Endothelial cell of umbilical vein (primary cell): Measurements from ENCODE around the gene ITGA11. TPM values are rescaled to one million over a fixed set of nuclear protein-coding genes. Genes with fewer than 3 reads are reported as not detected.

Experiments used
- BruUV-seq: library from RNA; stranded (reverse); fragments of 400-500 nt; replicated peaks from 2 replicates; lab custom pipeline; 2021; lab: Mats Ljungman, UMichigan
- CTCF ChIA-PET: fragments of 300-600, 350-600 bp; sonication (Branson Sonifier 250); formaldehyde crosslinking; loops from one replicate; lab custom pipeline; 2021; ENCODE audit warnings: antibody characterized with exemption, inconsistent platforms; lab: Charles Lee
- POLR2A ChIA-PET: fragments of 300-600, 350-600 bp; sonication (Branson Sonifier 250); formaldehyde crosslinking; loops from one replicate; lab custom pipeline; 2021; ENCODE audit warnings: antibody characterized with exemption, inconsistent platforms; lab: Charles Lee
- DNase-seq: peaks from one replicate; pipeline ENCODE4 v3.0.0-alpha.2; 2011; ENCODE audit warnings: low read depth, low spot score
- FAIRE-seq: peaks from 2 replicates; lab custom pipeline; 2011; peaks lifted over from hg19 to GRCh38; lab: Jason Lieb, UNC
- H2AFZ ChIP-seq: 2 replicates; pipeline ENCODE4 v1.6.0; 2012; ENCODE audit warnings: low read depth, low read length, control low read depth, inconsistent platforms
- H3K27ac ChIP-seq: 2 replicates; pipeline ENCODE4 v1.5.1; 2011; ENCODE audit warnings: low read depth, mild to moderate bottlenecking, control low read depth, low read length, moderate library complexity; ENCODE audit not compliant: insufficient read depth
- H3K27me3 ChIP-seq, 2 experiments: 2 replicates each; pipeline versions ENCODE4 v1.6.0 to v1.6.1; 2011; ENCODE audit warnings: low read length in 2 of 2, mixed read lengths in 1 of 2; ENCODE audit not compliant: control insufficient read depth in 2 of 2, insufficient read depth in 2 of 2
- H3K36me3 ChIP-seq, 2 experiments: 2 replicates in 1 of 2; 3 replicates in 1 of 2; pipeline ENCODE4 v1.5.1; 2011; ENCODE audit warnings: low read length in 2 of 2, mild to moderate bottlenecking in 1 of 2, moderate library complexity in 1 of 2; ENCODE audit not compliant: control insufficient read depth in 2 of 2, insufficient read depth in 2 of 2; ENCODE audit errors: extremely low read depth in 1 of 2
- H3K4me1 ChIP-seq: 3 replicates; pipeline ENCODE4 v1.5.1; 2011; ENCODE audit warnings: mild to moderate bottlenecking, low read length; ENCODE audit not compliant: control insufficient read depth, insufficient read depth; ENCODE audit errors: extremely low read depth
- H3K4me2 ChIP-seq: 2 replicates; pipeline ENCODE4 v1.6.1; 2011; ENCODE audit warnings: low read length, control low read depth, mixed read lengths; ENCODE audit not compliant: insufficient read depth
- H3K4me3 ChIP-seq, 3 experiments: fragments of 200-600 bp in 1 of 3; sonication (generic), shearing (Covaris generic) in 1 of 3; replicated peaks in 1 of 3; 2 replicates each; pipeline ENCODE4 v1.5.1; 2011 to 2016; ENCODE audit warnings: control low read depth in 3 of 3, low read length in 3 of 3, mild to moderate bottlenecking in 2 of 3, inconsistent platforms in 1 of 3, low read depth in 1 of 3, moderate library complexity in 1 of 3; ENCODE audit not compliant: insufficient read depth in 1 of 3
- H3K79me2 ChIP-seq: 2 replicates; pipeline ENCODE4 v1.6.0; 2012; ENCODE audit warnings: low read length, inconsistent platforms; ENCODE audit not compliant: control insufficient read depth, insufficient read depth
- H3K9ac ChIP-seq: replicated peaks from 2 replicates; pipeline ENCODE3; 2011; ENCODE audit warnings: low read length, control low read depth; ENCODE audit not compliant: insufficient read depth; ENCODE audit errors: extremely low read depth
- H3K9me1 ChIP-seq: replicated peaks from 3 replicates; pipeline ENCODE4 v1.6.0; 2011; ENCODE audit warnings: mild to moderate bottlenecking, low read length; ENCODE audit not compliant: control insufficient read depth, insufficient read depth; ENCODE audit errors: extremely low read depth
- H3K9me3 ChIP-seq: replicated peaks from 2 replicates; pipeline ENCODE4 v1.5.1; 2012; ENCODE audit warnings: low read length, inconsistent platforms; ENCODE audit not compliant: control insufficient read depth, insufficient read depth
- H4K20me1 ChIP-seq: replicated peaks from 2 replicates; pipeline ENCODE3; 2011; ENCODE audit warnings: mild to moderate bottlenecking, low read length; ENCODE audit not compliant: control insufficient read depth, insufficient read depth; ENCODE audit errors: extremely low read depth
- EZH2 ChIP-seq: IDR thresholded peaks from 2 replicates; pipeline ENCODE4 v1.6.1; 2012; ENCODE audit warnings: borderline replicate concordance, low read depth, mild to moderate bottlenecking, moderate library complexity, low read length, inconsistent platforms; ENCODE audit not compliant: severe bottlenecking
- FOS ChIP-seq: IDR thresholded peaks from 2 replicates; pipeline ENCODE4 v1.6.1; 2011; ENCODE audit warnings: mild to moderate bottlenecking, low read length, moderate library complexity, borderline replicate concordance; ENCODE audit not compliant: insufficient read depth
- GATA2 ChIP-seq: IDR thresholded peaks from 2 replicates; pipeline ENCODE4 v1.7.0; 2011; ENCODE audit warnings: low read depth, mild to moderate bottlenecking, moderate library complexity, mixed read lengths, low read length; ENCODE audit not compliant: insufficient read length, insufficient read depth
- JUN ChIP-seq: IDR thresholded peaks from 2 replicates; pipeline ENCODE4 v1.6.1; 2011; ENCODE audit warnings: borderline replicate concordance, low read depth; ENCODE audit not compliant: insufficient read length, insufficient read depth
- MYC ChIP-seq: IDR thresholded peaks from one replicate; pipeline ENCODE4 v1.6.1; 2011; ENCODE audit warnings: mild to moderate bottlenecking, low read depth, low read length
- POLR2A ChIP-seq: IDR thresholded peaks from 2 replicates; pipeline ENCODE4 v1.6.1; 2012; ENCODE audit warnings: low read depth, mild to moderate bottlenecking, control low read depth, low read length
- POLR2AphosphoS5 ChIP-seq: IDR thresholded peaks from 2 replicates; pipeline ENCODE4 v1.6.1; 2012; ENCODE audit warnings: low read depth, mild to moderate bottlenecking, control low read depth, low read length, moderate library complexity; ENCODE audit not compliant: insufficient read depth
- dilution Hi-C: fragments of 300-500 bp; cut with MboI; formaldehyde crosslinking; loops from one replicate; pipeline ENCODE4 v1.15.0; 2019; ENCODE audit warnings: low sequenced_read_pairs; ENCODE audit not compliant: extremely low pct_ligation_motif_present
- intact Hi-C: fragments of 100-400 bp; cut with micrococcal nuclease; formaldehyde crosslinking; loops from one replicate; pipeline ENCODE4 v1.10.0; 2022
- polyA plus RNA-seq, 4 experiments: library from polyadenylated mRNA; depleted of rRNA in 3 of 4; stranded (reverse) in 3 of 4; unstranded in 1 of 4; fragments of >200 nt; gene quantifications; 2 replicates each; pipeline versions ENCODE4 v1.2.1 to v1.2.3, GENCODE V29; 2011 to 2012; ENCODE audit warnings: missing spikeins in 1 of 4
- total RNA-seq: library from RNA; stranded (reverse); gene quantifications from 2 replicates; pipeline ENCODE4 v1.2.3, GENCODE V29; 2021
- TF ChIP-seq, protein P1 (sequence below): IDR thresholded peaks from 2 replicates; pipeline ENCODE4 v1.6.1; 2011; ENCODE audit not compliant: insufficient read depth, insufficient read length
- TF ChIP-seq, protein P2 (sequence below), 2 donors: IDR thresholded peaks; 1 replicate in 1 of 2; 2 replicates in 1 of 2; pipeline ENCODE4 v1.5.1; 2011; ENCODE audit warnings: low read length in 2 of 2, mild to moderate bottlenecking in 2 of 2, moderate library complexity in 2 of 2, control low read depth in 1 of 2, inconsistent platforms in 1 of 2, low read depth in 1 of 2; ENCODE audit not compliant: insufficient read depth in 1 of 2; ENCODE audit errors: extremely low read depth in 1 of 2

ITGA11 gene
- total and polyA plus RNA-seq, 2 donors (not counting 3 experiments of a cell fraction or from before 2014, with no cell fraction given): 0.18 to 1.0 TPM

GRCh38 chr15:68261980-68262379 lies 170.0 kb downstream of the ITGA11 start:
- Histone ChIP-seq H2AFZ (no peak overlapping the region), H3K79me2 (no peaks in the 10 kb centered on the region), H3K4me3 (no peak overlapping the region), H3K9me3 (no peaks in the 10 kb centered on the region), H3K9me1 (no peaks in the 10 kb centered on the region), H3K36me3 (no peaks in the 10 kb centered on the region), H3K4me2 (no peak overlapping the region), H4K20me1 (no peaks in the 10 kb centered on the region), H3K4me1 (peaks cover 5% of the 10 kb centered on the region), H3K27ac (no peak overlapping the region), H3K9ac (no peak overlapping the region), H3K27me3 (peaks cover 29 to 39% of the 10 kb centered on the region in 2 experiments)
- BruUV-seq: no TSS peak
- TF ChIP-seq, protein P1, sequence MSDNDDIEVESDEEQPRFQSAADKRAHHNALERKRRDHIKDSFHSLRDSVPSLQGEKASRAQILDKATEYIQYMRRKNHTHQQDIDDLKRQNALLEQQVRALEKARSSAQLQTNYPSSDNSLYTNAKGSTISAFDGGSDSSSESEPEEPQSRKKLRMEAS: no peak
- TF ChIP-seq POLR2AphosphoS5 (no peak), EZH2 (no peak), FOS (no peak), GATA2 (no peak), POLR2A (no peak), JUN (no peak), MYC (no peak)
- TF ChIP-seq, protein P2, sequence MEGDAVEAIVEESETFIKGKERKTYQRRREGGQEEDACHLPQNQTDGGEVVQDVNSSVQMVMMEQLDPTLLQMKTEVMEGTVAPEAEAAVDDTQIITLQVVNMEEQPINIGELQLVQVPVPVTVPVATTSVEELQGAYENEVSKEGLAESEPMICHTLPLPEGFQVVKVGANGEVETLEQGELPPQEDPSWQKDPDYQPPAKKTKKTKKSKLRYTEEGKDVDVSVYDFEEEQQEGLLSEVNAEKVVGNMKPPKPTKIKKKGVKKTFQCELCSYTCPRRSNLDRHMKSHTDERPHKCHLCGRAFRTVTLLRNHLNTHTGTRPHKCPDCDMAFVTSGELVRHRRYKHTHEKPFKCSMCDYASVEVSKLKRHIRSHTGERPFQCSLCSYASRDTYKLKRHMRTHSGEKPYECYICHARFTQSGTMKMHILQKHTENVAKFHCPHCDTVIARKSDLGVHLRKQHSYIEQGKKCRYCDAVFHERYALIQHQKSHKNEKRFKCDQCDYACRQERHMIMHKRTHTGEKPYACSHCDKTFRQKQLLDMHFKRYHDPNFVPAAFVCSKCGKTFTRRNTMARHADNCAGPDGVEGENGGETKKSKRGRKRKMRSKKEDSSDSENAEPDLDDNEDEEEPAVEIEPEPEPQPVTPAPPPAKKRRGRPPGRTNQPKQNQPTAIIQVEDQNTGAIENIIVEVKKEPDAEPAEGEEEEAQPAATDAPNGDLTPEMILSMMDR (IDR thresholded peaks at IDR 0.05; ENCODE audit: extremely low read depth in 1 of 2, insufficient read depth in 1 of 2, low read depth in 1 of 2, low read length in 2 of 2): no peak
- DNase-seq (no peak), FAIRE-seq (no peak)
- ChIA-PET POLR2A (no interaction called here), CTCF (interaction anchor here (1.3 to 5.6 kb wide), 2 partner anchors 9 to 44 kb away, joined by 4 to 31 read pairs; no protein-coding TSS in a partner anchor)
- intact Hi-C loops: no loop called here
- dilution Hi-C loops: no loop called here
